Mucosa of stomach (tissue), 1 donor: Measurements from ENCODE around the gene GMDS.

ENCODE experiments used
- H3K27me3 ChIP-seq: one replicate; pipeline ENCODE4 v1.7.0; 2013; ENCODE audit warnings: mild to moderate bottlenecking, low read length; ENCODE audit not compliant: control insufficient read depth, insufficient read depth
- H3K36me3 ChIP-seq: one replicate; pipeline ENCODE4 v1.7.0; 2013; ENCODE audit warnings: low read length; ENCODE audit not compliant: control insufficient read depth, insufficient read depth
- H3K4me1 ChIP-seq: one replicate; pipeline ENCODE4 v1.7.0; 2013; ENCODE audit warnings: mild to moderate bottlenecking, low read length; ENCODE audit not compliant: control insufficient read depth, insufficient read depth
- H3K4me3 ChIP-seq: one replicate; pipeline ENCODE4 v1.7.0; 2013; ENCODE audit warnings: low read length
- H3K9ac ChIP-seq: one replicate; pipeline ENCODE4 v1.7.0; 2013; ENCODE audit warnings: mild to moderate bottlenecking, low read length, moderate library complexity
- H3K9me3 ChIP-seq: one replicate; pipeline ENCODE4 v1.7.0; 2013; ENCODE audit warnings: mild to moderate bottlenecking, low read length, moderate library complexity; ENCODE audit not compliant: control insufficient read depth
- donor health status: Pancreatic carcinoma.

GMDS gene

GRCh38 chr6:1801401-1801800, 444.0 kb downstream of the GMDS start:
- Histone ChIP-seq H3K36me3 (no peaks in the 10 kb centered on the region), H3K4me3 (no peak overlapping the region), H3K9me3 (no peaks in the 10 kb centered on the region), H3K27me3 (no peaks in the 10 kb centered on the region), H3K9ac (no peak overlapping the region), H3K4me1 (peaks cover 6% of the 10 kb centered on the region)

- no peaks in the 10 kb centered on the region for H3K9me3 ChIP-seq
- no peak overlapping the region for H3K4me3 ChIP-seq
- H3K27me3 ChIP-seq = no peaks in the 10 kb centered on the region
- H3K36me3 ChIP-seq = no peaks in the 10 kb centered on the region
- H3K9ac ChIP-seq = no peak overlapping the region
- peaks cover 6% of the 10 kb centered on the region for H3K4me1 ChIP-seq
These were observed 444.6 kb downstream of the GMDS start for GRCh38 chr6:1800845-1801244.

GRCh38 chr6:1798965-1799325, 446.5 kb downstream of the GMDS start:
- no peak overlapping the region for H3K4me3 ChIP-seq
- H3K27me3 ChIP-seq = no peaks in the 10 kb centered on the region
- H3K36me3 ChIP-seq = no peaks in the 10 kb centered on the region
- no peaks in the 10 kb centered on the region for H3K9me3 ChIP-seq
- H3K9ac ChIP-seq = no peak overlapping the region
- H3K4me1 ChIP-seq = peaks cover 6% of the 10 kb centered on the region

GRCh38 chr6:1798303-1798964, 447.0 kb downstream of the GMDS start:
- no peak overlapping the region for H3K4me3 ChIP-seq
- peaks cover 6% of the 10 kb centered on the region for H3K4me1 ChIP-seq
- H3K9ac ChIP-seq = no peak overlapping the region
- H3K27me3 ChIP-seq = no peaks in the 10 kb centered on the region
- H3K36me3 ChIP-seq = no peaks in the 10 kb centered on the region
- H3K9me3 ChIP-seq = no peaks in the 10 kb centered on the region

GRCh38 chr6:1797801-1798200, 447.6 kb downstream of the GMDS start:
- H3K4me3 ChIP-seq = no peak overlapping the region
- H3K27me3 ChIP-seq = no peaks in the 10 kb centered on the region
- no peaks in the 10 kb centered on the region for H3K9me3 ChIP-seq
- H3K36me3 ChIP-seq = no peaks in the 10 kb centered on the region
- no peak overlapping the region for H3K9ac ChIP-seq
- H3K4me1 ChIP-seq = peaks cover 6% of the 10 kb centered on the region

GRCh38 chr6:1796706-1797529, 448.5 kb downstream of the GMDS start:
- Histone ChIP-seq H3K36me3 (no peaks in the 10 kb centered on the region), H3K4me3 (no peak overlapping the region), H3K4me1 (peaks cover 6% of the 10 kb centered on the region), H3K27me3 (no peaks in the 10 kb centered on the region), H3K9me3 (no peaks in the 10 kb centered on the region), H3K9ac (no peak overlapping the region)

- no peak overlapping the region for H3K9ac ChIP-seq
- H3K4me1 ChIP-seq = peaks cover 6% of the 10 kb centered on the region
These were observed 449.5 kb downstream of the GMDS start for GRCh38 chr6:1795910-1796309.

GRCh38 chr6:1792989-1793388, 452.4 kb downstream of the GMDS start:
- Histone ChIP-seq H3K36me3 (no peaks in the 10 kb centered on the region), H3K4me1 (no peaks in the 10 kb centered on the region), H3K27me3 (no peaks in the 10 kb centered on the region), H3K9ac (no peak overlapping the region), H3K4me3 (no peak overlapping the region), H3K9me3 (no peaks in the 10 kb centered on the region)

More at GRCh38 chr6:1795910-1796309, 449.5 kb downstream of the GMDS start:
- no peaks in the 10 kb centered on the region for H3K36me3 ChIP-seq
- no peak overlapping the region for H3K4me3 ChIP-seq
- H3K9me3 ChIP-seq = no peaks in the 10 kb centered on the region
- H3K27me3 ChIP-seq = no peaks in the 10 kb centered on the region

- Histone ChIP-seq H3K4me3 (no peak overlapping the region), H3K27me3 (no peaks in the 10 kb centered on the region), H3K9me3 (no peaks in the 10 kb centered on the region), H3K4me1 (no peaks in the 10 kb centered on the region), H3K9ac (no peak overlapping the region), H3K36me3 (no peaks in the 10 kb centered on the region)
These were observed 454.7 kb downstream of the GMDS start for GRCh38 chr6:1790684-1791083.

- no peaks in the 10 kb centered on the region for H3K9me3 ChIP-seq
- H3K36me3 ChIP-seq = no peaks in the 10 kb centered on the region
- H3K4me1 ChIP-seq = no peaks in the 10 kb centered on the region
- H3K9ac ChIP-seq = no peak overlapping the region
- no peaks in the 10 kb centered on the region for H3K27me3 ChIP-seq
- H3K4me3 ChIP-seq = no peak overlapping the region
These were observed 456.3 kb downstream of the GMDS start for GRCh38 chr6:1789092-1789491.

- Histone ChIP-seq H3K4me3 (no peak overlapping the region), H3K27me3 (no peaks in the 10 kb centered on the region), H3K36me3 (no peaks in the 10 kb centered on the region), H3K9ac (no peak overlapping the region), H3K4me1 (no peaks in the 10 kb centered on the region), H3K9me3 (no peaks in the 10 kb centered on the region)
These were observed 457.5 kb downstream of the GMDS start for GRCh38 chr6:1787894-1788293.
